Endodermal cell (in vitro differentiated cells): ENCODE data around the gene FAM219B. TPM values are rescaled to one million over a fixed set of nuclear protein-coding genes. Genes with fewer than 3 reads are reported as not detected.

Source experiments
- DNase-seq: peaks from one replicate; pipeline ENCODE4 v3.0.0-alpha.2; 2017
- H3K27ac ChIP-seq: 2 replicates; pipeline ENCODE4 v1.5.1; 2013; ENCODE audit warnings: mild to moderate bottlenecking, low read depth, low read length, moderate library complexity
- H3K27me3 ChIP-seq: 2 replicates; pipeline ENCODE4 v1.6.1; 2013; ENCODE audit warnings: mild to moderate bottlenecking, low read length, moderate library complexity; ENCODE audit not compliant: insufficient read depth, control insufficient read depth, poor library complexity, severe bottlenecking
- H3K36me3 ChIP-seq: 2 replicates; pipeline ENCODE4 v1.7.0; 2013; ENCODE audit warnings: mild to moderate bottlenecking, low read length, moderate library complexity; ENCODE audit not compliant: control insufficient read depth, insufficient read depth
- H3K4me1 ChIP-seq: one replicate; pipeline ENCODE4 v1.7.0; 2013; ENCODE audit warnings: low read length; ENCODE audit not compliant: control insufficient read depth, insufficient read depth
- H3K4me3 ChIP-seq: 2 replicates; pipeline ENCODE4 v1.5.1; 2013; ENCODE audit warnings: mild to moderate bottlenecking, low read length, moderate library complexity
- H3K9ac ChIP-seq: 2 replicates; pipeline ENCODE4 v1.6.1; 2013; ENCODE audit warnings: mild to moderate bottlenecking, low read length, moderate library complexity; ENCODE audit not compliant: poor library complexity, severe bottlenecking; ENCODE audit errors: extremely low read depth
- H3K9me3 ChIP-seq: 2 replicates; pipeline ENCODE4 v1.6.1; 2013; ENCODE audit warnings: mild to moderate bottlenecking, low read length, moderate library complexity; ENCODE audit not compliant: control insufficient read depth
- H3K27ac Mint-ChIP-seq: 2 replicates; pipeline ENCODE4 v1.8.0; 2020; ENCODE audit warnings: mixed read lengths
- H3K27me3 Mint-ChIP-seq: 2 replicates; pipeline ENCODE4 v1.8.0; 2021; ENCODE audit warnings: mild to moderate bottlenecking, mixed read lengths; ENCODE audit not compliant: insufficient read depth
- H3K36me3 Mint-ChIP-seq: 2 replicates; pipeline ENCODE4 v1.8.0; 2020; ENCODE audit warnings: low read depth, mixed read lengths
- H3K4me1 Mint-ChIP-seq: 2 replicates; pipeline ENCODE4 v1.8.0; 2020; ENCODE audit warnings: mixed read lengths
- H3K4me3 Mint-ChIP-seq: 2 replicates; pipeline ENCODE4 v1.8.0; 2020; ENCODE audit warnings: mild to moderate bottlenecking, moderate library complexity, mixed read lengths
- H3K9me3 Mint-ChIP-seq: 2 replicates; pipeline ENCODE4 v1.8.0; 2020; ENCODE audit warnings: mild to moderate bottlenecking, mixed read lengths
- CTCF ChIP-seq: fragments of 200-600 bp; sonication (generic); conservative IDR thresholded peaks from 2 replicates; pipeline ENCODE4 v1.5.0; 2021; ENCODE audit warnings: antibody characterized with exemption, mild to moderate bottlenecking
- WGBS, 2 experiments: methylation state at CpG; one replicate each; pipeline versions ENCODE4 v1.1.5 to v1.1.7; 2013; ENCODE audit warnings: missing lambda C conversion rate in 2 of 2, mixed read lengths in 1 of 2; ENCODE audit not compliant: insufficient coverage in 1 of 2, insufficient read length in 1 of 2; 5-methylcytosine and 5-hydroxymethylcytosine counted together
- total RNA-seq, 2 donors: library from RNA; stranded (reverse); fragmentation: NEBNext Ultra II Directional in 1 of 2; extraction: Animal tissue kit (Norgen Biotek cat#: 25700) in 1 of 2; gene quantifications; 2 replicates in 1 of 2; 3 replicates in 1 of 2; pipeline ENCODE4 v1.2.1, GENCODE V29; 2021

The FAM219B gene
- total RNA-seq, 2 donors from 2014 or later: 109 to 112 TPM

GRCh38 chr15:74873756-74874424 lies 32.8 kb downstream of the FAM219B start:
- peak overlapping the region; percentile 85 for H3K4me3 Mint-ChIP-seq
- Histone ChIP-seq H3K27me3 (no peaks in the 10 kb centered on the region), H3K9ac (no peak overlapping the region), H3K4me1 (peaks cover 7% of the 10 kb centered on the region), H3K4me3 (peak overlapping the region; percentile 99), H3K36me3 (peaks cover 6% of the 10 kb centered on the region), H3K27ac (no peak overlapping the region), H3K9me3 (peaks cover 1% of the 10 kb centered on the region)
- H3K4me1 Mint-ChIP-seq: peaks cover 27% of the 10 kb centered on the region
- no peak for TF ChIP-seq CTCF
- peaks cover 11% of the 10 kb centered on the region for H3K36me3 Mint-ChIP-seq
- H3K27me3 Mint-ChIP-seq: peaks cover 1% of the 10 kb centered on the region
- peak overlapping the region; percentile 87 for H3K27ac Mint-ChIP-seq
- DNase-seq: no peak
- peaks cover 2% of the 10 kb centered on the region for H3K9me3 Mint-ChIP-seq
- WGBS, 2 experiments: 44 to 50% methylated on average over 12 to 16 of the region's 16 CpGs

- WGBS, 2 experiments: 1 to 5% methylated on average over 11 to 41 of the region's 52 CpGs
- peaks cover 18% of the 10 kb centered on the region for H3K36me3 Mint-ChIP-seq
- DNase-seq: peak; percentile 98
- Histone ChIP-seq H3K27me3 (no peaks in the 10 kb centered on the region), H3K9ac (peak within 1 kb of the TSS; percentile 96), H3K27ac (peak within 1 kb of the TSS; percentile 77), H3K36me3 (peaks cover 13% of the 10 kb centered on the region), H3K4me3 (peak within 1 kb of the TSS; percentile 99), H3K4me1 (peaks cover 7% of the 10 kb centered on the region), H3K9me3 (peaks cover 8% of the 10 kb centered on the region)
- no peak for TF ChIP-seq CTCF
- peaks cover 1% of the 10 kb centered on the region for H3K27me3 Mint-ChIP-seq
- peaks cover 6% of the 10 kb centered on the region for H3K9me3 Mint-ChIP-seq
- peak within 1 kb of the TSS; percentile 85 for H3K4me3 Mint-ChIP-seq
- H3K27ac Mint-ChIP-seq: peak within 1 kb of the TSS; percentile 98
- H3K4me1 Mint-ChIP-seq: peaks cover 27% of the 10 kb centered on the region
These were observed 33.5 kb downstream of the FAM219B start, which contains the start of gene SCAMP2 for GRCh38 chr15:74873036-74873755. Gene SCAMP2 (minus strand): TSS chr15:74873365. CDS start chr15:74873255, 110 bp downstream.

- H3K4me1 Mint-ChIP-seq: peaks cover 27% of the 10 kb centered on the region
- Histone ChIP-seq H3K9ac (peak overlapping the region; percentile 96), H3K36me3 (peaks cover 18% of the 10 kb centered on the region), H3K27ac (no peak overlapping the region), H3K4me3 (peak overlapping the region; percentile 99), H3K9me3 (peaks cover 14% of the 10 kb centered on the region), H3K27me3 (no peaks in the 10 kb centered on the region), H3K4me1 (peaks cover 7% of the 10 kb centered on the region)
- peaks cover 11% of the 10 kb centered on the region for H3K9me3 Mint-ChIP-seq
- peaks cover 23% of the 10 kb centered on the region for H3K36me3 Mint-ChIP-seq
- H3K27ac Mint-ChIP-seq: peak overlapping the region; percentile 98
- peak overlapping the region; percentile 85 for H3K4me3 Mint-ChIP-seq
- H3K27me3 Mint-ChIP-seq: peaks cover 1% of the 10 kb centered on the region
- DNase-seq: no peak
- WGBS, 2 experiments: 0 to 2% methylated on average over 3 to 11 of the region's 11 CpGs
- TF ChIP-seq CTCF: no peak
These were observed 34.0 kb downstream of the FAM219B start for GRCh38 chr15:74872702-74873035.
